ENCODE results near the gene OR4C3. TPM values are rescaled to one million over a fixed set of nuclear protein-coding genes. Genes with fewer than 3 reads are reported as not detected.
A peak's percentile ranks its signal among the peaks of the same experiment; 100 is the strongest.
"Not testable (repeated sequence)": the region's sequence is repeated elsewhere in the genome, so short reads cannot be mapped to it uniquely, and the experiment has no call there.

The OR4C3 gene
- not detected for polyA plus RNA-seq (ENCODE audit: low read depth in 6 of 6)

- not testable (repeated sequence) for DNase-seq; H3K27ac Mint-ChIP-seq; H3K9me3 Mint-ChIP-seq; H3K4me1 Mint-ChIP-seq; ATAC-seq (ENCODE audit: low read depth in 2 of 2); H3K36me3 Mint-ChIP-seq
- Mint-ChIP-seq H3K4me3 (peak within 1 kb of the TSS in 1 of 8 donors; percentile 24), H3K27me3 (peaks cover 6 to 27% (median 13%) of the 10 kb centered on the region in 3 donors)
Measured at GRCh38 chr11:48324620-48325019, at the start of gene OR4C3. Gene OR4C3, plus strand, starts transcription at chr11:48324920. Its CDS starts 102 bp downstream, at chr11:48325022.

DNA sequence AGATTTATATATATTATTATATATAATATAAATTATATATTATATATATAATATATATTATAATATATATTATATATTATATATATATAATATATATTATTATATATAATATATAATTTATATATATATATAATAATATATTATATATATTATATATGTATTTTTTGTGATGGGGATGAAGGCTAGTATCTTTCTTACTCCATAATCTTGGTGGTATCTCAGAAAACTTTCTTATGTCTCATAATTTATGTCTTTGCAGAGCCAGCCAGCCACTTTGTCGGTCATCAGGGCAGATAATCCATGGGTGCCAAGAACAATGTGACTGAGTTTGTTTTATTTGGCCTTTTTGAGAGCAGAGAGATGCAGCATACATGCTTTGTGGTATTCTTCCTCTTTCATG is 18.8 kb upstream of the OR4C3 start, which contains the start of gene OR4S1:
Gene OR4S1 (plus strand): TSS at position 301 of the 400 bp plus-strand sequence. CDS start 0 bp downstream, at position 301.
- peaks cover 0 to 6% (median 0%) of the 10 kb centered on the region in 3 donors for H3K4me1 Mint-ChIP-seq
- H3K4me3 Mint-ChIP-seq: no peak within 1 kb of the TSS
- peaks cover 0 to 8% (median 2%) of the 10 kb centered on the region in 7 donors for H3K9me3 Mint-ChIP-seq
- no peak for DNase-seq
- ATAC-seq (ENCODE audit: low read depth in 2 of 2): no peak
- peaks cover 26 to 40% (median 32%) of the 10 kb centered on the region in 3 donors for H3K27me3 Mint-ChIP-seq
- H3K36me3 Mint-ChIP-seq: peaks cover 0 to 6% of the 10 kb centered on the region in 2 donors
- H3K27ac Mint-ChIP-seq: peak within 1 kb of the TSS in 1 of 6 donors; percentile 9

GRCh38 chr11:48307760-48308386 is 16.8 kb upstream of the OR4C3 start:
- Mint-ChIP-seq H3K27ac (no peak overlapping the region), H3K27me3 (peaks cover 27 to 40% (median 31%) of the 10 kb centered on the region in 3 donors), H3K4me1 (peaks cover 0 to 6% (median 0%) of the 10 kb centered on the region in 3 donors), H3K4me3 (no peak overlapping the region), H3K9me3 (peaks cover 0 to 11% (median 0%) of the 10 kb centered on the region in 7 donors), H3K36me3 (no peaks in the 10 kb centered on the region)
- ATAC-seq (ENCODE audit: low read depth in 2 of 2) (no peak), DNase-seq (peak; percentile 31)

- H3K36me3 Mint-ChIP-seq; H3K4me1 Mint-ChIP-seq; ATAC-seq (ENCODE audit: low read depth in 2 of 2); DNase-seq; H3K4me3 Mint-ChIP-seq; H3K27ac Mint-ChIP-seq: not testable (repeated sequence)
- peaks cover 5 to 45% (median 12%) of the 10 kb centered on the region in 7 donors for H3K9me3 Mint-ChIP-seq
- peaks cover under 1 to 26% (median 23%) of the 10 kb centered on the region in 3 donors for H3K27me3 Mint-ChIP-seq
Measured at GRCh38 chr11:48313590-48313989, 11.1 kb upstream of the OR4C3 start.

- DNase-seq: not testable (repeated sequence)
Measured at GRCh38 chr11:48319813-48320212, 4.9 kb upstream of the OR4C3 start.

GRCh38 chr11:48341466-48341865 is 16.7 kb downstream of the OR4C3 start:
- H3K4me1 Mint-ChIP-seq: no peaks in the 10 kb centered on the region
- H3K36me3 Mint-ChIP-seq: peaks cover 0 to 8% of the 10 kb centered on the region in 2 donors
- no peak overlapping the region for H3K27ac Mint-ChIP-seq
- peaks cover 13 to 21% (median 17%) of the 10 kb centered on the region in 3 donors for H3K27me3 Mint-ChIP-seq
- ATAC-seq (ENCODE audit: low read depth in 2 of 2): no peak
- H3K9me3 Mint-ChIP-seq: peaks cover 2 to 16% (median 10%) of the 10 kb centered on the region in 7 donors
- DNase-seq: no peak
- no peak overlapping the region for H3K4me3 Mint-ChIP-seq

More at GRCh38 chr11:48319813-48320212, 4.9 kb upstream of the OR4C3 start:
- not testable (repeated sequence) for H3K4me1 Mint-ChIP-seq; ATAC-seq (ENCODE audit: low read depth in 2 of 2); H3K36me3 Mint-ChIP-seq; H3K27ac Mint-ChIP-seq; H3K4me3 Mint-ChIP-seq
- peaks cover 8 to 23% (median 19%) of the 10 kb centered on the region in 3 donors for H3K27me3 Mint-ChIP-seq
- peaks cover 1 to 15% (median 4%) of the 10 kb centered on the region in 7 donors for H3K9me3 Mint-ChIP-seq

- H3K36me3 Mint-ChIP-seq; H3K4me1 Mint-ChIP-seq; ATAC-seq (ENCODE audit: low read depth in 2 of 2); H3K27ac Mint-ChIP-seq; H3K4me3 Mint-ChIP-seq; DNase-seq: not testable (repeated sequence)
- H3K9me3 Mint-ChIP-seq: peaks cover 4 to 16% (median 10%) of the 10 kb centered on the region in 7 donors
- H3K27me3 Mint-ChIP-seq: peaks cover 8 to 20% (median 17%) of the 10 kb centered on the region in 3 donors
Measured at GRCh38 chr11:48342505-48342904, 17.8 kb downstream of the OR4C3 start.

DNA sequence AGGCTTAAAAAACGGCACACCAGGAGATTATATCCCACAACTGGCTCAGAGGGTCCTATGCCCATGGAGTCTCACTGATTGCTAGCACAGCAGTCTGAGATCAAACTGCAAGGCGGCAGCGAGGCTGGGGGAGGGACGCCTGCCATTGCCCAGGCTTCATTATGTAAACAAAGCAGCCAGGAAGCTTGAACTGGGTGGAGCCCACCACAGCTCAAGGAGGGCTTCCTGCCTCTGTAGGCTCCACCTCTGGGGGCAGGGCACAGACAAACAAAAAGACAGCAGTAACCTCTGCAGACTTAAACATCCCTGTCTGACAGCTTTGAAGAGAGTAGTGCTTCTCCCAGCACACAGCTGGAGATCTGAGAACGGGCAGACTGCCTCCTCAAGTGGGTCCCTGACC is 21.6 kb downstream of the OR4C3 start:
- not testable (repeated sequence) for H3K4me1 Mint-ChIP-seq; DNase-seq; H3K36me3 Mint-ChIP-seq; ATAC-seq (ENCODE audit: low read depth in 2 of 2); H3K27ac Mint-ChIP-seq; H3K4me3 Mint-ChIP-seq
- peaks cover 3 to 17% (median 11%) of the 10 kb centered on the region in 3 donors for H3K27me3 Mint-ChIP-seq
- peaks cover 4 to 28% (median 17%) of the 10 kb centered on the region in 7 donors for H3K9me3 Mint-ChIP-seq

DNA sequence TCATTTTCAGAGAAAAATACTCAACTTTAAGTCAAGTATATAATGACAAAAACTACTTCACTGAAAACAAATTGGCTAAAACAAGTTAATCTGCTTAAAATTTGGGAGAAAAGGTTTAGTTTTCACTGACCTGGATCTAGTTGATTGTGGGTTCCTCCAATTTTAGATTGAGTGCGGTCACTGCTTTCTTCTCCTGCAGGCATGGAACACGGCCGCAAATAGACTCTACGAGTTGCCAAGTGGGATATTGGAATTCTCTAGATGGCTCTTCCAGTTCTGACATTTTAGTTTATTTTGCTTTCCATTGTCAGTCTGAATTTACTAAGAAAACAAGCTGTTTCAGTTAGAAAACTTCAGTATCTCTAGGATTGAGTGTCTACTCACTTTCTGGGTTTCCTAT is 29.3 kb downstream of the OR4C3 start:
- Mint-ChIP-seq H3K36me3 (no peaks in the 10 kb centered on the region), H3K4me3 (no peak overlapping the region), H3K27ac (no peak overlapping the region), H3K4me1 (no peaks in the 10 kb centered on the region), H3K27me3 (peaks cover 0 to 13% (median 7%) of the 10 kb centered on the region in 3 donors), H3K9me3 (peaks cover 2 to 24% (median 8%) of the 10 kb centered on the region in 7 donors)
- no peak for ATAC-seq (ENCODE audit: low read depth in 2 of 2)
- DNase-seq: no peak

DNA sequence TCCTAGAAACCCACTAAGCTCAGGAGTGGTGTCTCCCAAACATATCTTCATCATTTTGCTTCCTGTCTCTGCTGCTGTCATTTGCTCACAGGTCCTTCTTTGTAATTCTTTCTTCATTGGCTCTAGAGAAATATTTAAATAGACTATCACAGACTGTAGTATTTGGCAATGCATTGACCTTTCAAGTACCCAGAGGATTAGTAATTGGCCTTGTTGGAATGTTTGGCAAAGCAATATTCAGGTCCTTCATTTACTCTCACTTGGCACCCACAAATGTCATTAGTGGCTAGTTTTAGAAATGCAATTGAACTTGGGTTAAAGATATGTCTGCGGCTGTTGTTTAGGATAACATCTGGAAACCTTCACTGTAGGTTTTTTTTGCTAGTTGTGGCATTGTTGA is 30.0 kb downstream of the OR4C3 start:
- Mint-ChIP-seq H3K4me1 (no peaks in the 10 kb centered on the region), H3K27me3 (peaks cover 0 to 13% (median 7%) of the 10 kb centered on the region in 3 donors), H3K4me3 (no peak overlapping the region), H3K9me3 (peaks cover 2 to 24% (median 8%) of the 10 kb centered on the region in 7 donors), H3K27ac (no peak overlapping the region), H3K36me3 (no peaks in the 10 kb centered on the region)
- DNase-seq: no peak
- ATAC-seq (ENCODE audit: low read depth in 2 of 2): no peak

DNA sequence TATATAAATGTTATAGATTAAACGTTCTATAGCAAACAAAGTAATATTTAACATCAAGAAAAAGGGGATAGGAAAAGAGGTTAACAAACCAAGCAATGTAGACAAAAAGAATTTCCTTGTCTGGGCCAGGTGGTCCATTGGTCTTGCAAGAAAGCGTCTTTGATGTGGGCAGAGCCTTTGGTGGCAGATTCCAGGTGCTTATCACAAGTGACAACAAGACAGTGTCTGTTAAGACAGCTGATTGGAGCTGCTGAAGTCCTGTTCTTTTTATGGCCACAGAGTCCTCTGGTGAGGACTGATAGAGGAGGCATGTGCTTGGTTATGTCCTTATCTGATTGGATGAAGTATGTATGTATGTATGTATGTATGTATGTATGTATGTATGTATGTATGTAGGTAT is 36.6 kb downstream of the OR4C3 start:
- not testable (repeated sequence) for H3K27ac Mint-ChIP-seq; ATAC-seq (ENCODE audit: low read depth in 2 of 2); H3K4me1 Mint-ChIP-seq; H3K36me3 Mint-ChIP-seq; DNase-seq; H3K4me3 Mint-ChIP-seq
- peaks cover 0 to 11% (median 7%) of the 10 kb centered on the region in 3 donors for H3K27me3 Mint-ChIP-seq
- H3K9me3 Mint-ChIP-seq: peaks cover 0 to 17% (median 5%) of the 10 kb centered on the region in 7 donors

GRCh38 chr11:48366365-48366764 is 41.6 kb downstream of the OR4C3 start, which contains the start of gene OR4C5:
Gene OR4C5, minus strand, starts transcription at chr11:48366465. Its CDS starts 0 bp downstream, at chr11:48366465.
- Mint-ChIP-seq H3K4me3 (no peak within 1 kb of the TSS), H3K9me3 (peaks cover 0 to 5% (median 0%) of the 10 kb centered on the region in 7 donors), H3K4me1 (no peaks in the 10 kb centered on the region), H3K27ac (no peak within 1 kb of the TSS), H3K36me3 (no peaks in the 10 kb centered on the region), H3K27me3 (peaks cover 0 to 5% (median 0%) of the 10 kb centered on the region in 3 donors)
- ATAC-seq (ENCODE audit: low read depth in 2 of 2): no peak
- DNase-seq: no peak

All from naive B cell (primary cell).